Adipose tissue (tissue), 3 donors: Measurements from ENCODE around the gene SYTL3. TPM values are rescaled to one million over a fixed set of nuclear protein-coding genes. Genes with fewer than 3 reads are reported as not detected.

ENCODE experiments used
- H3K27ac ChIP-seq: one replicate; pipeline ENCODE4 v1.5.1; 2013; ENCODE audit warnings: low read depth, low read length
- WGBS, 3 donors: extraction: QIAGEN DNeasy Blood & Tissue Kit; methylation state at CpG; one replicate each; pipeline ENCODE4 v1.1.7; 2013; 5-methylcytosine and 5-hydroxymethylcytosine counted together
- polyA plus RNA-seq, 3 donors: library from polyadenylated mRNA; stranded (reverse); fragments of 200-250 nt; gene quantifications; one replicate each; pipeline ENCODE4 v1.2.3, GENCODE V29; 2013
- donor health status: healthy with polysubstance abuse.
- donor health status: Bipolar disorder and iron deficiency.
- donor health status: healthy.

SYTL3 gene
- polyA plus RNA-seq, 3 donors, result 1.1 to 3.9 (median 3.7) TPM

DNA sequence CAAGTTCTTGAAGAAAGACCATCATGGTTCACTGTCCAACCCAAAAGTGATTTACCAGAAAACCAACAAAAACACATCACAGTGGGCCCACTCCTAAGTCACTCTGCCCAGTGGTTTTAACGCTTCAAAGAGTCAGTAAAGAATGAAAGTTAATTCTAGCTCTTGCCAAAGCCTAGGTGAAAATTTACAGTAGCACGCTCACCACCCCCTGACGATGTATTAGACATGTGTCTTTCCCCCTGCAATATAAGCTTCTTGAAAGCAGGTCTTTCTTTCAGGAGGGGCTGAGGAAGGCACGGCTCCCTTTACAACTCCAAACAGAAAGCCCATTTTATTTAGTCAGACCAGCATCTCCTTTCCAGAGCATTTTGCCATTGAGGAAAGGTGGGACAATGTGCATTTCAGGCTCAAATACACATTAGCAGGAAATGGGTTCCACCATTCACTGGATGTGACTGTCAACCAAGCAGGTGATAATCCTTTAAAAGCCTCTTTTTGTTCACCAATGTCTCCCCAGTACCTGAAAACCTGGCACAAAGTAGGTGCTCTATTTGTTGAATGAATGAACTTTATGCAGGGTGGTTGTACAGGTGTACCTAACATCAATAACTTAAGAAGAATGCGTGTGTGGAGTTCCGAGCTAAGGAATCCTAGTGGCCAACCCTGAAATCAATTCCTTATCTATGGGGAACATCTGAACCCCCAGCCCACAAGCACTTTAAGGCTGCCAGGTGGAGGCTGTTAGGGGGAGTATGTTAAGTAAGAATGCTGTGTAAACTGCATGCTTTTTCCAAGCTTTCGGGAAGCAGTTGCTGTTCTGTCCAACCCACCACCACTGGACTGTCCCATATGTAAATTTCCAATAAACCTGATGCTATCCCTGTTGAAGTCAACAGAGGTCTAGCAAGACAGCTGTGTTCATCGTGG, 157.9 kb downstream of the SYTL3 start:
- H3K27ac ChIP-seq, result no peak overlapping the region
- WGBS, 3 donors, result 56 to 68% (median 65%) methylated on average over 8 of the region's 8 CpGs

GRCh38 chr6:158808442-158808833, 158.6 kb downstream of the SYTL3 start:
- WGBS, 3 donors, result 35 to 88% (median 81%) methylated on average over 6 of the region's 6 CpGs
- H3K27ac ChIP-seq, result no peak overlapping the region

DNA sequence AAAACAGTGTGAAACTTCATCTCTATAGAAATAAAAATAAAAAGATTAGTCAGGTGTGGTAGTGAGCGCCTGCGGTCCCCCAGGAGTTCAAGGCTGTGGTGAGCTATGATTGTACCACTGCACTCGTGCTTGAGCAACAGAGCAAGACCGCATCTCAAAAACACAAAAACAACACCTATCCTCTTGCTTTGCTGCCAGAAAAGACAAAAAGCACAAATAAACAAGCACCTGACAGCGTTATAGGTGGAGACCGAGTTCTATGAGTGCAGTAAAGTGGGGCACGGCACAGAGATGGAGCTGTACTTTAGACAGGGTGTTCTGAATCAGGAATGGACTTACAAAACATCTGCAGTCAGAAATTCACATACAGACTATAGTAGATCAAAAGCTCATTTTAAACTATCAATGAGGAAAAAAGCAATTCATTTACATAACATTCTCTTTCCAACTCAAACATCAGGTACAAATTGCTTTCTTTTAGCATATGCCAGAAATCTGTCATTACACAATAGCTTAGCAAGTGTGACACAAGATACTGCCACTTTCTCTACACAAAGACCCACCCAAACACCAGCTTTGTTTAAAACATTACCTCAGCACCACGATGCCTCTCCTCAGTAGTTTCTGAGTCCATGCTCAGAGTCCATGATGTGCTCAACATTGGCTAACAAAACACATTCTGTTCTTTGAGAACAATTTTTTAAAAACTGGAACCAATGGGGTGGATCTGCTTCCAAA, 159.3 kb downstream of the SYTL3 start:
- H3K27ac ChIP-seq, result no peak overlapping the region
- WGBS, 3 donors, result 41 to 85% (median 80%) methylated on average over 8 of the region's 8 CpGs

- H3K27ac ChIP-seq, result no peak overlapping the region
- WGBS, 3 donors, result 60 to 68% (median 65%) methylated on average over 9 of the region's 9 CpGs
Observed at GRCh38 chr6:158810155-158811095, 160.6 kb downstream of the SYTL3 start.

DNA sequence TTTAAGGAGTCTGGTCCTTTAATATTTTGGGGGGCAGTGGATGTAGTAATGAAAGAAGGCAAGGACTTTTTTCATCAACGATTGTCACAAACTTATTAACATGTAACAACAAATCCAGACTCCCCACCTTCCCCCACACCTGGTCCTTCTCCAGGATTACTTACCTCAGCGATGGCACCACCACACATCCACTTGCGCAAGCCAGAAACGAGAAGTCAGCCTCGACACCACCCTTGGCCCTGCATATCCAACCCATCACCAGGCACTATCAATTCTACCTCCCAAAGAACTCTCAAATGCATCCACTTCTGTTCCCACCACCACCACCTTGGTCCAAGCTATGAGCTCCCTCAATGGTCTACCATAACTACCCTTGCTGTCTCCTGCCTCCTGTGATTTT, 162.8 kb downstream of the SYTL3 start:
- no peak overlapping the region for H3K27ac ChIP-seq
- 58 to 77% (median 72%) methylated on average over 5 of the region's 5 CpGs for WGBS, 3 donors

GRCh38 chr6:158813032-158813431, 163.2 kb downstream of the SYTL3 start:
- WGBS, 3 donors, result 75 to 87% (median 85%) methylated on average over 3 of the region's 3 CpGs
- H3K27ac ChIP-seq, result no peak overlapping the region

Other genes starting within 250 kb of the SYTL3 start
- 10 to 100 TPM; 11.0 to 18.0 (median 11.0) TPM for gene TMEM181, start 90.0 kb upstream of the SYTL3 start, polyA plus RNA-seq
- 100 to 1,000 TPM in 2 of 3 donors, 10 to 100 TPM in 1; 66.3 to 155 (median 120) TPM for gene DYNLT1, start 5.3 kb upstream of the SYTL3 start, polyA plus RNA-seq
- 10 to 100 TPM; 37.6 to 63.1 (median 54.9) TPM for gene EZR, start 169.3 kb downstream of the SYTL3 start, polyA plus RNA-seq